H1 (cell line): ENCODE measurements around the gene MYO15B. TPM values are rescaled to one million over a fixed set of nuclear protein-coding genes. Genes with fewer than 3 reads are reported as not detected.

Experiments
- GABPA ChIP-seq: IDR thresholded peaks from 2 replicates; pipeline ENCODE4 v1.6.1; 2011; ENCODE audit warnings: mild to moderate bottlenecking, low read length, moderate library complexity, borderline replicate concordance; ENCODE audit not compliant: insufficient read depth
- MAFK ChIP-seq: IDR thresholded peaks from 2 replicates; pipeline ENCODE4 v1.6.1; 2012; ENCODE audit warnings: low read depth, mild to moderate bottlenecking, improper control_type of control experiment, low read length
- POU5F1 ChIP-seq: IDR thresholded peaks from 2 replicates; pipeline ENCODE4 v1.6.1; 2011; ENCODE audit warnings: low read depth, mild to moderate bottlenecking, low read length, moderate library complexity
- RBBP5 ChIP-seq: IDR thresholded peaks from 2 replicates; pipeline ENCODE4 v1.7.1; 2012; ENCODE audit warnings: low read depth, mild to moderate bottlenecking, inconsistent platforms, low read length, moderate library complexity, borderline replicate concordance
- RFX5 ChIP-seq: IDR thresholded peaks from 2 replicates; pipeline ENCODE4 v1.6.1; 2011; ENCODE audit warnings: low read depth, low read length, improper control_type of control experiment, borderline replicate concordance
- SIN3A ChIP-seq, 2 experiments: IDR thresholded peaks in 1 of 2; conservative IDR thresholded peaks in 1 of 2; 2 replicates each; pipeline ENCODE4 v1.6.1; 2011 to 2012; ENCODE audit warnings: low read length in 2 of 2, improper control_type of control experiment in 1 of 2, low read depth in 1 of 2, mild to moderate bottlenecking in 1 of 2
- SP1 ChIP-seq: IDR thresholded peaks from 2 replicates; pipeline ENCODE4 v1.6.1; 2011; ENCODE audit warnings: low read depth, low read length
- SP2 ChIP-seq: IDR thresholded peaks from 2 replicates; pipeline ENCODE4 v1.6.1; 2012; ENCODE audit warnings: mild to moderate bottlenecking, low read length, inconsistent platforms
- TAF1 ChIP-seq: IDR thresholded peaks from 2 replicates; pipeline ENCODE4 v1.6.1; 2011; ENCODE audit warnings: mild to moderate bottlenecking, low read depth, low read length
- polyA plus RNA-seq, 7 experiments: library from polyadenylated mRNA; depleted of rRNA in 3 of 7; stranded (reverse) in 5 of 7; unstranded in 2 of 7; fragments of >200 nt in 5 of 7; fragments of 200-250 nt in 2 of 7; gene quantifications; 1 replicate in 5 of 7; 2 replicates in 1 of 7; 4 replicates in 1 of 7; pipeline versions ENCODE4 v1.2.1 to v1.2.3, GENCODE V29; 2011 to 2013; ENCODE audit warnings: missing spikeins in 2 of 7, mixed read lengths in 2 of 7
- total RNA-seq: library from RNA; stranded (reverse); fragmentation: NEBNext Ultra II Directional; extraction: Animal tissue kit (Norgen Biotek cat#: 25700); gene quantifications from 2 replicates; pipeline ENCODE4 v1.2.1, GENCODE V29; 2021
- TF ChIP-seq, protein P1 (sequence below): IDR thresholded peaks from 2 replicates; pipeline ENCODE4 v1.6.1; 2012; ENCODE audit warnings: inconsistent platforms

MYO15B gene
- total and polyA plus RNA-seq, 2 of the 8 experiments (the other 6 are each of a cell fraction or from before 2014, with no cell fraction given): 7.1 to 11.2 TPM

DNA sequence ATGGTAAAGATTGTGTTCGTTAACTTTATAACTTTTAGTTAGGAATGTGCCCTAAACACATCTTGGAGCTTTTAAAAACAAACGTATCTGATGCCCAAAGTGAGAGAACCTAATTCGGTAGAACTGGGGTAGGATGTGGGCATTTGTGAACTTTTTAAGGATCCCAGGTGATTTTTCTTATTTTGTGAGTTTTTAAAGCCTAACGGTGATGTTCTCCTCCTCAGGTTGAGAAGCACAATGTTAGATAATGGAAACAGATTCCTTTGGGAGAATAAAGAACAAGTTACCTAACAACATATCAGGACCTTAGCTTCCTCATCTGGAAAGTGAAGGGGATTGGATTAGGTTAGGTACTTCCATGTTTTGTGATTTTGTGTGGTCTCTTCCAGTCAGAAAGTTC lies 80.2 kb downstream of the MYO15B start (continued):
- TF ChIP-seq RBBP5 (no peak), RFX5 (no peak), SP2 (no peak), SIN3A (conservative IDR thresholded peaks at IDR 0.05 in 1 of 2, IDR thresholded peaks at IDR 0.05 in 1 of 2; ENCODE audit: low read depth in 1 of 2, low read length in 2 of 2) (no peak), TAF1 (no peak), POU5F1 (no peak), SP1 (no peak), MAFK (no peak), GABPA (no peak)
- TF ChIP-seq, protein P1, sequence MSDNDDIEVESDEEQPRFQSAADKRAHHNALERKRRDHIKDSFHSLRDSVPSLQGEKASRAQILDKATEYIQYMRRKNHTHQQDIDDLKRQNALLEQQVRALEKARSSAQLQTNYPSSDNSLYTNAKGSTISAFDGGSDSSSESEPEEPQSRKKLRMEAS: no peak
